A549 (cell line): ENCODE data around the gene ARHGEF10L. TPM values are rescaled to one million over a fixed set of nuclear protein-coding genes. Genes with fewer than 3 reads are reported as not detected.

Source experiments
- ATAC-seq, 2 experiments: fragments of 200-7000 bp in 1 of 2; fragments of >200 bp in 1 of 2; cut with Nextera tagmentation in 1 of 2; cut with Tn5 transposase in 1 of 2; 3 replicates each; pipeline versions ENCODE4 v1.8.0 to v1.9.1; 2018 to 2020; ENCODE audit warnings: mild to moderate bottlenecking in 1 of 2, moderate library complexity in 1 of 2
- CTCF ChIA-PET: fragments of 300-600 bp; sonication (Branson Sonifier 250); formaldehyde crosslinking; extraction: SDS; loops from one replicate; lab custom pipeline; 2021; ENCODE audit warnings: antibody characterized with exemption, inconsistent platforms; lab: Yijun Ruan, JAX
- POLR2A ChIA-PET: fragments of 350-600 bp; formaldehyde crosslinking; extraction: SDS; loops from one replicate; lab custom pipeline; 2021; ENCODE audit warnings: antibody characterized with exemption, inconsistent platforms; lab: Yijun Ruan, JAX
- DNase-seq, 2 experiments: peaks; one replicate each; pipeline versions ENCODE4 v3.0.0 to v3.0.0-alpha.2; 2011 to 2016; ENCODE audit warnings: low read depth in 1 of 2, low spot score in 1 of 2
- FAIRE-seq: peaks from 2 replicates; lab custom pipeline; 2011; peaks lifted over from hg19 to GRCh38; lab: Jason Lieb, UNC
- H3K27ac ChIP-seq, 2 experiments: fragments of >200 bp; sonication (Bioruptor Twin); formaldehyde crosslinking; 3 replicates each; pipeline ENCODE4 v1.5.1; 2016 to 2017
- H3K4me1 ChIP-seq: fragments of >200 bp; sonication (Bioruptor Twin); formaldehyde crosslinking; 3 replicates; pipeline ENCODE4 v1.6.1; 2016
- H3K4me2 ChIP-seq: fragments of >200 bp; sonication (Bioruptor Twin); formaldehyde crosslinking; 3 replicates; pipeline ENCODE4 v1.6.1; 2016
- H3K4me3 ChIP-seq: fragments of >200 bp; sonication (Bioruptor Twin); formaldehyde crosslinking; 3 replicates; pipeline ENCODE4 v1.5.1; 2016
- H3K9me3 ChIP-seq: fragments of >200 bp; sonication (Bioruptor Twin); formaldehyde crosslinking; 3 replicates; pipeline ENCODE4 v1.6.1; 2016
- ATOH8 ChIP-seq: fragments of 250-450 bp; sonication (Bioruptor Pico); IDR thresholded peaks from 2 replicates; pipeline ENCODE4 v1.5.0; 2020; ENCODE audit warnings: low read depth, mild to moderate bottlenecking, moderate library complexity
- BCL3 ChIP-seq: fragments of >200 bp; sonication (Bioruptor Twin); formaldehyde crosslinking; IDR thresholded peaks from 3 replicates; pipeline ENCODE4 v1.6.1; 2016
- BHLHE40 ChIP-seq: IDR thresholded peaks from 2 replicates; pipeline ENCODE4 v1.6.1; 2012; ENCODE audit warnings: low read depth, low read length, inconsistent platforms
- CBX8 ChIP-seq: fragments of 200-600 bp; sonication (generic); IDR thresholded peaks from 2 replicates; pipeline ENCODE4 v1.6.1; 2016
- CTCF ChIP-seq: fragments of >200 bp; sonication (Bioruptor Twin); formaldehyde crosslinking; IDR thresholded peaks from 3 replicates; pipeline ENCODE4 v1.5.1; 2016
- E2F6 ChIP-seq: IDR thresholded peaks from 2 replicates; pipeline ENCODE4 v1.6.1; 2012; ENCODE audit warnings: low read depth, borderline replicate concordance
- FOSB ChIP-seq: fragments of 250-450 bp; sonication (Bioruptor Pico); IDR thresholded peaks from 2 replicates; pipeline ENCODE4 v1.5.0; 2020; ENCODE audit warnings: mild to moderate bottlenecking, moderate library complexity
- FOSL2 ChIP-seq, 2 experiments: fragments of 450-650 bp in 1 of 2; fragments of >200 bp in 1 of 2; sonication (Bioruptor Twin) in 1 of 2; formaldehyde crosslinking; IDR thresholded peaks; 2 replicates each; pipeline versions ENCODE4 v1.5.0 to v1.6.1; 2016 to 2020; ENCODE audit warnings: mild to moderate bottlenecking in 1 of 2, moderate library complexity in 1 of 2
- FOXS1 ChIP-seq: fragments of 250-450 bp; sonication (Bioruptor Pico); IDR thresholded peaks from 2 replicates; pipeline ENCODE4 v1.5.0; 2020; ENCODE audit warnings: mild to moderate bottlenecking, moderate library complexity
- HEYL ChIP-seq: fragments of 250-450 bp; sonication (Bioruptor Pico); IDR thresholded peaks from 2 replicates; pipeline ENCODE4 v1.8.0; 2021; ENCODE audit warnings: mild to moderate bottlenecking, moderate library complexity
- HMGXB4 ChIP-seq: fragments of 250-450 bp; sonication (Bioruptor Pico); IDR thresholded peaks from 2 replicates; pipeline ENCODE4 v1.5.0; 2021; ENCODE audit warnings: mild to moderate bottlenecking, moderate library complexity, borderline replicate concordance
- HOXB13 ChIP-seq: fragments of 250-450 bp; sonication (Bioruptor Pico); IDR thresholded peaks from 2 replicates; pipeline ENCODE4 v1.5.0; 2020; ENCODE audit warnings: low read depth, mild to moderate bottlenecking, moderate library complexity
- JUN ChIP-seq, 2 experiments: fragments of >200 bp; sonication (Bioruptor Twin); formaldehyde crosslinking; IDR thresholded peaks; 2 replicates in 1 of 2; 3 replicates in 1 of 2; pipeline ENCODE4 v1.6.1; 2016 to 2017
- JUNB ChIP-seq: fragments of >200 bp; sonication (Bioruptor Twin); formaldehyde crosslinking; IDR thresholded peaks from 2 replicates; pipeline ENCODE4 v1.6.1; 2016
- MAFK ChIP-seq: fragments of 450-650 bp; IDR thresholded peaks from 2 replicates; pipeline ENCODE4 v1.6.1; 2014; ENCODE audit not compliant: partially characterized antibody
- NPAS2 ChIP-seq: fragments of 250-450 bp; sonication (Bioruptor Pico); IDR thresholded peaks from 2 replicates; pipeline ENCODE4 v1.8.0; 2022; ENCODE audit warnings: mild to moderate bottlenecking, moderate library complexity, borderline replicate concordance
- NR3C1 ChIP-seq: fragments of >200 bp; sonication (Bioruptor Twin); formaldehyde crosslinking; IDR thresholded peaks from 3 replicates; pipeline ENCODE4 v1.6.1; 2017
- POLR2AphosphoS2 ChIP-seq: conservative IDR thresholded peaks from 2 replicates; pipeline ENCODE4 v1.6.1; 2012; ENCODE audit warnings: low read length, improper control_type of control experiment, inconsistent platforms
- RAD21 ChIP-seq, 2 experiments: fragments of >200 bp in 1 of 2; sonication (Bioruptor Twin) in 1 of 2; formaldehyde crosslinking in 1 of 2; IDR thresholded peaks in 1 of 2; conservative IDR thresholded peaks in 1 of 2; 2 replicates in 1 of 2; 3 replicates in 1 of 2; pipeline ENCODE4 v1.6.1; 2012 to 2018; ENCODE audit warnings: inconsistent platforms in 1 of 2
- RCOR1 ChIP-seq: fragments of 150-350 bp; IDR thresholded peaks from 2 replicates; pipeline ENCODE4 v1.6.1; 2014; ENCODE audit warnings: antibody characterized with exemption, low read length, low read depth
- RFX5 ChIP-seq: fragments of 450-650 bp; IDR thresholded peaks from 2 replicates; pipeline ENCODE4 v1.7.1; 2014; ENCODE audit warnings: antibody characterized with exemption, mild to moderate bottlenecking, moderate library complexity
- SREBF2 ChIP-seq: fragments of 450-650 bp; IDR thresholded peaks from 2 replicates; pipeline ENCODE4 v1.6.1; 2014; ENCODE audit warnings: mild to moderate bottlenecking, moderate library complexity
- TFCP2L1 ChIP-seq: fragments of 250-450 bp; sonication (Bioruptor Pico); IDR thresholded peaks from 2 replicates; pipeline ENCODE4 v1.5.0; 2021; ENCODE audit warnings: mild to moderate bottlenecking
- TP53 ChIP-seq: fragments of 250-450 bp; sonication (Bioruptor Pico); IDR thresholded peaks from 2 replicates; pipeline ENCODE4 v1.5.0; 2021; ENCODE audit warnings: mild to moderate bottlenecking, moderate library complexity
- ZNF302 ChIP-seq: fragments of 250-450 bp; sonication (Bioruptor Pico); IDR thresholded peaks from 2 replicates; pipeline ENCODE4 v1.9.0; 2021; ENCODE audit warnings: inconsistent platforms, mild to moderate bottlenecking, moderate library complexity
- ZSCAN20 ChIP-seq: fragments of 250-450 bp; sonication (Bioruptor Pico); IDR thresholded peaks from 2 replicates; pipeline ENCODE4 v1.8.0; 2022; ENCODE audit warnings: mild to moderate bottlenecking, moderate library complexity
- WGBS: methylation state at CpG from one replicate; pipeline ENCODE4 v1.1.6; 2017; ENCODE audit errors: missing lambda C conversion rate; 5-methylcytosine and 5-hydroxymethylcytosine counted together
- polyA plus RNA-seq, 4 experiments: library from polyadenylated mRNA; depleted of rRNA in 3 of 4; stranded (reverse); fragments of >200 nt; fragmentation: RNase III in 1 of 4; extraction: RNeasy Plus Mini Kit Qiagen cat#74134 plus additional on column Dnase treatment in 1 of 4; gene quantifications; 2 replicates in 3 of 4; 3 replicates in 1 of 4; pipeline ENCODE4 v1.2.3, GENCODE V29; 2011 to 2017

The ARHGEF10L gene
- polyA plus RNA-seq, 2 of the 4 experiments (the other 2 are of a cell fraction) = 3.5 to 5.2 TPM

GRCh38 chr1:17521946-17522612 is 17.4 kb upstream of the ARHGEF10L start (continued):
- TF ChIP-seq BCL3 (no peak), JUNB (no peak), BHLHE40 (no peak), JUN (IDR thresholded peaks at IDR 0.05) (no peak), FOSB (CRISPR knock-in tag) (no peak), ZSCAN20 (no peak)

- no peak for FAIRE-seq
- H3K9me3 ChIP-seq = no peaks in the 10 kb centered on the region
- H3K4me1 ChIP-seq = peaks cover 10% of the 10 kb centered on the region; the same call in 2 of the 3 replicates
- WGBS = 88% methylated on average over 7 of the region's 7 CpGs
- POLR2A ChIA-PET = no interaction called here
- no peak for ATAC-seq
- no peak overlapping the region for H3K4me2 ChIP-seq
- DNase-seq = no peak
- CTCF ChIA-PET = interaction anchor here (1.2 to 2.3 kb wide), 3 partner anchors 17 to 83 kb away, joined by 4 to 13 read pairs (median 10); no protein-coding TSS in a partner anchor
- no peak overlapping the region for H3K4me3 ChIP-seq
- TF ChIP-seq MAFK = no peak
- no peak for TF ChIP-seq JUNB
- TF ChIP-seq CTCF = no peak
- no peak for TF ChIP-seq RAD21 (conservative IDR thresholded peaks at IDR 0.05 in 1 of 2, IDR thresholded peaks at IDR 0.05 in 1 of 2)
- TF ChIP-seq E2F6 = no peak
- no peak for TF ChIP-seq NPAS2
- no peak for TF ChIP-seq JUN (IDR thresholded peaks at IDR 0.05)
- TF ChIP-seq HEYL (CRISPR knock-in tag) = no peak
- TF ChIP-seq, all 56 proteins: peak for 0
- H3K27ac ChIP-seq = no peak overlapping the region
These were observed 16.0 kb upstream of the ARHGEF10L start for GRCh38 chr1:17523321-17524041.

- ChIA-PET POLR2A (no interaction called here), CTCF (interaction anchor here (1.2 to 2.3 kb wide), 2 partner anchors 23 to 30 kb away, joined by 4 to 13 read pairs; no protein-coding TSS in a partner anchor)
- Histone ChIP-seq H3K4me1 (peaks cover 10% of the 10 kb centered on the region; the same call in 2 of the 3 replicates), H3K4me3 (no peak overlapping the region), H3K9me3 (no peaks in the 10 kb centered on the region), H3K27ac (no peak overlapping the region), H3K4me2 (no peak overlapping the region)
- WGBS = 74% methylated on average over 2 of the region's 2 CpGs
- DNase-seq = no peak
- no peak for FAIRE-seq
- ATAC-seq = no peak
- TF ChIP-seq TFCP2L1 (CRISPR knock-in tag) (no peak), CBX8 (no peak), JUNB (no peak), RFX5 (no peak), ZSCAN20 (no peak), FOXS1 (no peak), RCOR1 (no peak), ZNF302 (no peak), HMGXB4 (no peak), POLR2AphosphoS2 (no peak), BCL3 (no peak), NR3C1 (no peak), FOSL2 (IDR thresholded peaks at IDR 0.05) (no peak), FOSL2 (CRISPR knock-in tag; IDR thresholded peaks at IDR 0.05) (no peak), ATOH8 (CRISPR knock-in tag) (no peak), TP53 (CRISPR knock-in tag) (no peak), HOXB13 (CRISPR knock-in tag) (no peak), SREBF2 (no peak)
These were observed 14.9 kb upstream of the ARHGEF10L start for GRCh38 chr1:17524645-17525044.
